ENCODE measurements around the gene WNT7B.

WNT7B gene

GRCh38 chr22:45891471-45891995, 85.4 kb downstream of the WNT7B start:
- no peaks in the 10 kb centered on the region for H3K36me3 ChIP-seq (ENCODE audit: control insufficient read depth, insufficient read depth, low read length)
- 92% methylated on average over 9 of the region's 25 CpGs; no CpG with 5 or more reads in 1 of the 2 experiments for WGBS, 2 experiments (ENCODE audit: insufficient coverage in 2 of 2)
- no peak overlapping the region for H3K27ac ChIP-seq (ENCODE audit: low read depth, low read length, severe bottlenecking)
- no peaks in the 10 kb centered on the region for H3K9me3 ChIP-seq (ENCODE audit: control insufficient read depth, low read length)
- no peak overlapping the region for H3K4me3 ChIP-seq (ENCODE audit: extremely low read depth, insufficient read depth, low read length, poor library complexity, severe bottlenecking)
- H3K4me1 ChIP-seq (ENCODE audit: control insufficient read depth, insufficient read depth, low read length, poor library complexity, severe bottlenecking), result no peaks in the 10 kb centered on the region

GRCh38 chr22:45891021-45891421, 85.9 kb downstream of the WNT7B start:
- Histone ChIP-seq H3K36me3 (ENCODE audit: control insufficient read depth, insufficient read depth, low read length) (no peaks in the 10 kb centered on the region), H3K4me3 (ENCODE audit: extremely low read depth, insufficient read depth, low read length, poor library complexity, severe bottlenecking) (no peak overlapping the region), H3K27ac (ENCODE audit: low read depth, low read length, severe bottlenecking) (no peak overlapping the region), H3K9me3 (ENCODE audit: control insufficient read depth, low read length) (no peaks in the 10 kb centered on the region), H3K4me1 (ENCODE audit: control insufficient read depth, insufficient read depth, low read length, poor library complexity, severe bottlenecking) (no peaks in the 10 kb centered on the region)
- 85 to 86% methylated on average over 19 to 26 of the region's 37 CpGs for WGBS, 2 experiments (ENCODE audit: insufficient coverage in 2 of 2)

DNA sequence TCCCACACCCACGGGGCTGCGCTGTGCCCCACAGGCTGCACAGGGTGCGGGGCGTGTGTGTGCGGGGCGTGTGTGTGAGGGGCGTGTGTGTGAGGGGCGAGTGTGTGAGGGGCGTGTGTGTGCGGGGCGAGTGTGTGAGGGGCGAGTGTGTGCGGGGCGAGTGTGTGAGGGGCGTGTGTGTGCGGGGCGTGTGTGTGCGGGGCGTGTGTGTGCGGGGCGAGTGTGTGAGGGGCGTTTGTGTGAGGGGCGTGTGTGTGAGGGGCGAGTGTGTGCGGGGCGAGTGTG, 86.7 kb downstream of the WNT7B start:
- Histone ChIP-seq H3K4me3 (ENCODE audit: extremely low read depth, insufficient read depth, low read length, poor library complexity, severe bottlenecking) (no peak overlapping the region), H3K27ac (ENCODE audit: low read depth, low read length, severe bottlenecking) (no peak overlapping the region), H3K4me1 (ENCODE audit: control insufficient read depth, insufficient read depth, low read length, poor library complexity, severe bottlenecking) (no peaks in the 10 kb centered on the region), H3K36me3 (ENCODE audit: control insufficient read depth, insufficient read depth, low read length) (no peaks in the 10 kb centered on the region), H3K9me3 (ENCODE audit: control insufficient read depth, low read length) (no peaks in the 10 kb centered on the region)
- WGBS, 2 experiments (ENCODE audit: insufficient coverage in 2 of 2), result 100% methylated on average over 3 of the region's 26 CpGs; no CpG with 5 or more reads in 1 of the 2 experiments

DNA sequence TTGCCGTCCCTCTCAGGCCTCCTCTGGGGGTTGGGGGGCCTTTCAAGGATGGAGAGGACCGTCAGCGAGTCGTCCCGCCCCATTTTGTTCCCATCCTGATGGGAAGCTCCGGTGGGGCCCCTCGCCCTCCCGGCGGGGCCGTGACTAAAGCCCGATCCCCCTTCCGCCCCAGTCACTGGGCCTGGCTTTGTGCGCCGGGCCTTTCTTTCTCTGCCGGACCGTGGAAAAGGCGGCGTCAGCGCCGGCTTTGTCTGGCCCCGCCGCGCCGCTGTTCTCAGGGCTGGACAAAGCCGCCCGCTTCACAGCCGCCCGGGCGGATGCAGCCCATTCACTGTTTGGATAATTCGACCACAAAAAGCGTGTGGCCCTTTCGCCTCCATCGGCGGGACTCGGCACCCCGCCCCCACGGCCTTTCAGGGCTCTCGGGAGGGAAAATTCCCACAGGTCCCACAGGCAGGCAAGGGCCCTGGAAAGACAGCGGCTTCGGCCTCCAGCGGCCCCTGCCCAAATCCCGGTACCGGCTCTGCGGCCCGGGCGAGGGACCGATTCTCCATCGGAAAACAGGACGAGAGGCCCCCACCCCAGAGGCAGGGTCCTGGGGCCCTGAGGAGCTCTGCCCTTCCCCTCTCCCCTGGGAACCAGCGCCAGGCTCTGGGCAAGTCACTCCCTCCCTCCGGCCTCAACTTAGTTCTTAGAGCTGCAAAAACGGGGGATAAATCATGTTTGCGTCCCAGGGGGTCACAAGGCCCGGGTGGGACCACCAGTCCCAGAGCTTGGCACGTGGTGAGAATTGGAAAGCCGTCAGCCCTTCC, 87.2 kb downstream of the WNT7B start:
- Histone ChIP-seq H3K4me1 (ENCODE audit: control insufficient read depth, insufficient read depth, low read length, poor library complexity, severe bottlenecking) (no peaks in the 10 kb centered on the region), H3K36me3 (ENCODE audit: control insufficient read depth, insufficient read depth, low read length) (no peaks in the 10 kb centered on the region), H3K9me3 (ENCODE audit: control insufficient read depth, low read length) (no peaks in the 10 kb centered on the region), H3K27ac (ENCODE audit: low read depth, low read length, severe bottlenecking) (no peak overlapping the region), H3K4me3 (ENCODE audit: extremely low read depth, insufficient read depth, low read length, poor library complexity, severe bottlenecking) (no peak overlapping the region)
- 92% methylated on average over 37 to 53 of the region's 56 CpGs for WGBS, 2 experiments (ENCODE audit: insufficient coverage in 2 of 2)

- Histone ChIP-seq H3K27ac (ENCODE audit: low read depth, low read length, severe bottlenecking) (no peak overlapping the region), H3K36me3 (ENCODE audit: control insufficient read depth, insufficient read depth, low read length) (no peaks in the 10 kb centered on the region), H3K4me1 (ENCODE audit: control insufficient read depth, insufficient read depth, low read length, poor library complexity, severe bottlenecking) (no peaks in the 10 kb centered on the region), H3K9me3 (ENCODE audit: control insufficient read depth, low read length) (no peaks in the 10 kb centered on the region), H3K4me3 (ENCODE audit: extremely low read depth, insufficient read depth, low read length, poor library complexity, severe bottlenecking) (no peak overlapping the region)
- WGBS, 2 experiments (ENCODE audit: insufficient coverage in 2 of 2), result 92 to 93% methylated on average over 6 to 10 of the region's 10 CpGs
Observed at GRCh38 chr22:45889093-45889538, 87.8 kb downstream of the WNT7B start.

- Histone ChIP-seq H3K4me3 (ENCODE audit: extremely low read depth, insufficient read depth, low read length, poor library complexity, severe bottlenecking) (no peak overlapping the region), H3K27ac (ENCODE audit: low read depth, low read length, severe bottlenecking) (no peak overlapping the region), H3K9me3 (ENCODE audit: control insufficient read depth, low read length) (no peaks in the 10 kb centered on the region), H3K4me1 (ENCODE audit: control insufficient read depth, insufficient read depth, low read length, poor library complexity, severe bottlenecking) (no peaks in the 10 kb centered on the region), H3K36me3 (ENCODE audit: control insufficient read depth, insufficient read depth, low read length) (no peaks in the 10 kb centered on the region)
- 90 to 92% methylated on average over 26 to 27 of the region's 27 CpGs for WGBS, 2 experiments (ENCODE audit: insufficient coverage in 2 of 2)
Observed at GRCh38 chr22:45888221-45889092, 88.5 kb downstream of the WNT7B start.

- no peaks in the 10 kb centered on the region for H3K36me3 ChIP-seq (ENCODE audit: control insufficient read depth, insufficient read depth, low read length)
- no peaks in the 10 kb centered on the region for H3K4me1 ChIP-seq (ENCODE audit: control insufficient read depth, insufficient read depth, low read length, poor library complexity, severe bottlenecking)
- no peak overlapping the region for H3K27ac ChIP-seq (ENCODE audit: low read depth, low read length, severe bottlenecking)
- WGBS, 2 experiments (ENCODE audit: insufficient coverage in 2 of 2), result 87 to 88% methylated on average over 21 of the region's 22 CpGs
- H3K9me3 ChIP-seq (ENCODE audit: control insufficient read depth, low read length), result no peaks in the 10 kb centered on the region
- H3K4me3 ChIP-seq (ENCODE audit: extremely low read depth, insufficient read depth, low read length, poor library complexity, severe bottlenecking), result no peak overlapping the region
Observed at GRCh38 chr22:45887202-45888131, 89.5 kb downstream of the WNT7B start.

- no peak overlapping the region for H3K27ac ChIP-seq (ENCODE audit: low read depth, low read length, severe bottlenecking)
- no peak overlapping the region for H3K4me3 ChIP-seq (ENCODE audit: extremely low read depth, insufficient read depth, low read length, poor library complexity, severe bottlenecking)
- H3K9me3 ChIP-seq (ENCODE audit: control insufficient read depth, low read length), result no peaks in the 10 kb centered on the region
- H3K36me3 ChIP-seq (ENCODE audit: control insufficient read depth, insufficient read depth, low read length), result no peaks in the 10 kb centered on the region
- no peaks in the 10 kb centered on the region for H3K4me1 ChIP-seq (ENCODE audit: control insufficient read depth, insufficient read depth, low read length, poor library complexity, severe bottlenecking)
- 79 to 95% methylated on average over 3 to 7 of the region's 7 CpGs for WGBS, 2 experiments (ENCODE audit: insufficient coverage in 2 of 2)
Observed at GRCh38 chr22:45886540-45886939, 90.4 kb downstream of the WNT7B start.

- 87 to 91% methylated on average over 20 to 21 of the region's 21 CpGs for WGBS, 2 experiments (ENCODE audit: insufficient coverage in 2 of 2)
- Histone ChIP-seq H3K27ac (ENCODE audit: low read depth, low read length, severe bottlenecking) (no peak overlapping the region), H3K9me3 (ENCODE audit: control insufficient read depth, low read length) (no peaks in the 10 kb centered on the region), H3K4me3 (ENCODE audit: extremely low read depth, insufficient read depth, low read length, poor library complexity, severe bottlenecking) (no peak overlapping the region), H3K36me3 (ENCODE audit: control insufficient read depth, insufficient read depth, low read length) (no peaks in the 10 kb centered on the region), H3K4me1 (ENCODE audit: control insufficient read depth, insufficient read depth, low read length, poor library complexity, severe bottlenecking) (no peaks in the 10 kb centered on the region)
Observed at GRCh38 chr22:45885941-45886395, 91.0 kb downstream of the WNT7B start.
